T-helper 2 cell (primary cell): ENCODE measurements around the gene MGP.

Experiments used
- DNase-seq, 5 experiments: peaks; one replicate each; pipeline versions ENCODE4 v3.0.0 to v3.0.0-alpha.2; 2012 to 2022
- total RNA-seq, 2 donors: gene quantifications; one replicate each; lab custom pipeline; 2026; lab: John Stamatoyannopoulos, UW

MGP gene
- 0.54 to 0.62 reads per million in 2 donors for total RNA-seq

DNA sequence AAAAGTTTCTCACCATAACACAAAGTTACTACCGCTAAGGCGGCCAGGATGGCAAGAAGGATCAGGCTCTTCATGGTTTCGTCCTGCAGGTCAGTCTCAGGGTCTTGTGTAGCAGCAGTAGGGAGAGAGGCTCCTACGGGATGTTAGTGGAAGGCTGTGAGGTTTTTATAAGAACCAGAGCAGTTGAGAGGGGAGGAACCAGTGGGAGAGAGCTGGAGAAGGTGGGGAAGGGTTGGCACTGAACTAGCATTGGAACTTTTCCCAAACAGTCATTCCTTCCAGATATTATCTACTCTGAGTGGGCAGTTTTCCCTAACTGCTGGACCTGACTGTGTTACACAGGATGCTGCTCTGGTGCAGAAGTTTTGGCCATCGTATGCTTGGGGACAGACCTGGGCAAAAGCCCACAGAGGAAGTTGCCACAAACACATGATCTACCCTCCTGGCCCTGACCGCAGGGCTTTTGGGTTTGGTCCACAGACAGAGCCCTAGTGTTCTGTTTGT is at the start of gene MGP:
Gene MGP (minus strand): TSS at position 137 of the 504 bp plus-strand sequence. CDS start 63 bp downstream, at position 74.
- no peak for DNase-seq

DNA sequence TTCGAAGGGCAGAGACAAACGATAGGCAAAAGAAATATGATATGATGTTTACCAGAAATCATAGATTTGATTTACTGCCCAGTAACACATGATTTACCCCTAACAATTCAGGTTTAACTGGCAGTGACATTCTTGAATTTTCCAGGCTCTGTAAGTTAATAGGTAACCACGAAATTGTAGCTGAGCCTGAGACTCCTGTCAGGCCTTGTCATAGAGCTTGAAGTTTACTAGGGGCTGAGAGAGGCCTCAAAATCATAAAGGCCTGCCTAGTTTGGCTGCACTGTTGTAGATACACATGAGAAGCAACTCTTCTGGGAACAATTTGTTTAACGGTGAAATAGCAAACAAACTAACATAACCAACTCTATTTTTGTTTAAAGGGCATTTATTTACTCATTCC is 49.4 kb upstream of the MGP start:
- DNase-seq = no peak

DNA sequence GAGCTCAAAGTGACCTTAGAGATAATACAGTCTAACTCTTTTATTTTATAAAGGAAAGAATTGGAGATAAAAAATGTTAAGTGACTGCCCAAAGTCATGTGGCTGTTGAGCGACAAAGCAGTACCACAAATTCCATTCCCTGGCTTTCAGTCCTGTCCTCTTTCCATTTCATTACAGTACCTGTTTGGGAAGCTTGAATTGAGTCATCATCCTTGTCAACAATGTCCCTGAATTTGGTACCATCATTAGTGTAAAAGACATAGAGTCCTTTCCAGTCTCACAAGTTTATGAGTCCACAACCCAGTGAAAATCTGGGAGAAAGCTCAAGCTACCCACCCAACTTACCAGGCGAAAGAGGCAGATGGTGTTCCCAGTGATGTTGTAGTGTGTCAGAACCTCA is 48.9 kb upstream of the MGP start:
- no peak for DNase-seq

GRCh38 chr12:14931791-14932560 is 46.3 kb upstream of the MGP start:
- no peak for DNase-seq

DNA sequence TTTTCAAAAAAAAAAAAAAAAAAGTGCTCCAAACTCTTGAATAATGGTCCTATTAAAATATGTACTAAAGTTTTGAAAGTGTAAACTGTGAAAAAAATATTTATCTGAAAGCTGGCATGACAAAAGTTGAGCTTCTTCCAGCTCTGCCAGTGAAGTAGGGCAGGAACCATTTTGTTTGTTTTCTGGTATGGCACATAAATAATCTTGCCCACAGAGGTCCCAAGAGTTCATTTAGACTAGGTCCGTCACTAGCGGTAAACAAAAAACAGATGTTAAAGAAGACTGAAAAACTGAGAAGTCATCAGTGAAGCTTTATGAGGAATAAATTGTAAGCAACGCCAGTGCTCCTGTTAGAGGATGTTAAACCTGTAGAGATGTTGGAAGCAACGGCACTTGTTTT is 45.7 kb upstream of the MGP start:
- no peak for DNase-seq

DNA sequence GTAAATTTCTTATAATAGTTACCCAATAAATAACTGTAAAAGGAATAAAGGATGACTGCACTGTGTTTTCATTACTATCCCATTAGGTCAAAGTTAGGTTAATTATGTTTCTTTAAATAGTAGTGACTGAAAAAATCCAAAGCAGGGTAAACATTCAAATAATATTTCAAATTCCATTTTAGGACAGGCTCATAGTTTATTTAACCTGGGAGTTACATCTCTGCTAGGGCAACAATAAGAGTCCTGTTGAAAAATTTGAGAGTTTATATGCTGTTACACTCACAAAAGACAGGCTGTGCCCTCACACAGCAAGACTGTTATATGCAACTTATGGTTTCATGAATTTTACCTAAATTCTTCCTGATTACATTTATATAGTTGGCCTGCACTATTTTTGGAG is 44.6 kb upstream of the MGP start:
- DNase-seq = no peak

- no peak for DNase-seq
These were observed 43.3 kb upstream of the MGP start for GRCh38 chr12:14928931-14929330.

DNA sequence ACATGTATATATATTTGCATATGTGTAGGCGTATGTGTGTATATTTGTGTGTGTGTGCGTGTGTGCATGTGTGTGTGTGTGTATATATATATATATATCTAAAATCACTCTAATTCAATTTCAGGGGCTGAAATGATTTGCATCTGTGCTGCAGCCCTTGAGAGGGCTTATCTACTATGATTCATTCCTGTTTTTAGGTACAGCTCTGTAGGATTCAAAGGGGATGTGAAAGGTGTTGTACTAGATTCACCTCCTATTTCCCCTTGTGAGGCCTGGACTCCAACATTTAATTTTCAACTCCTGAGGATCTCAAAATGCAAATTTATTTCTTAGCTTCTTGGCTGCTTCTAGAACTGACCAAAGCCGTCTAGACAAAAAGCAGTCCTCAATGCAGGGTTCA is 41.6 kb upstream of the MGP start:
- DNase-seq = no peak

DNA sequence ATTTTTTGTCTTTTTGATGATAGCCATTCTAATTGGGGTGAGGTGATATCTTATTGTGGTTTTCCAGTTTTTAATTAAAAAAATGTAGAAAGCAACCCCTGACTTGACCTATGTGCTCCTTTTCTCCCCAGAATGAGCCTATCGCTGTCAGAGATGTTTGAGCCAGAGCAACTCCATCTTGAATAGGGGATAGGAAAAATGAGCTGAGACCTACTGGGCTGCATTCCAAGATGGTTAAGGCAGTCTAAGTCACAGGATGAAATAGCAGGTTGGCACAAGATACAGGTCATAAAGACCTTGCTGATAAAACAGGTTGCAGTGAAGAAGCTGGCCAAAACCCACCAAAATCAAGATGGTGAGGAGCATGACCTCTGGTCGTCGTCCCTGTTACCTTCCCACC is 38.9 kb upstream of the MGP start:
- DNase-seq = no peak

DNA sequence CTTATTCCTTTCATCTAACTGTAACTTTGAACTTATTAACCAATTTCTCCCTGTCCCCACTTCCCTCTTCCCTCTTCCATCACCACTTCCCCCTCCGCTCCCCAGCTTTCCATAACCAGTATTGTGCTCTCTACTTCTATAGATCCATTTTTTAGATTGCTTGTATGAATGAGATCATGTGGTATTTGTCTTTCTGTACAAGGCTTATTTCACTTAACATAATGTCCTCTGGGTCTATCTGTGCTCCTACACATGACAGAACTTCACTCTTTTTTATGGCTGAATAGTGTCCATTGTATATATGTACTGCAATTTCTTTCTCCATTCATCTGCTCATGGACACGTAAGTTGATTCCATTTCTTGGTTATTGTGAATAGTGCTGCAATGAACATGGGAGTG is 38.3 kb upstream of the MGP start:
- no peak for DNase-seq

DNA sequence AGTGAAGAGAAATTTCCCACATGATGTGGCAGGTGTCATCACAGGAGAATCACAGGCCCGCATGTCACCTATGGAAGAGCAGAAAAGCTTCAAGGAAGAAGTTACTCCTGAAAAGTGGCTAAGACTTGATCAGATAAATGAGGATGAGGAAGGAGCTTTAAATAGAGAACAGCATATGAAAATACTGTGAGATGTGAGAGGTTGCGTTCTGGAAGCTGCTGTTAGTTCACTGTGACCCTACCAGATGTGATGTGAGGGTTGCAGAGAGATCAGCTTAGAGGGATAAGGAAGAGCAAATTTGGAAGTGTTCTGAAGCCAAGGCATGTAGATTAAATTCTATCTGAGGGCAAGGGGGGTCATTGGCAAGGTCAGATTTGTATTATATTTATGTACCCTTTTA is 35.6 kb upstream of the MGP start:
- no peak for DNase-seq

- peak in 1 of 5 experiments; percentile 54 for DNase-seq
These were observed 34.9 kb upstream of the MGP start for GRCh38 chr12:14920475-14921126.

GRCh38 chr12:14919455-14919854 is 33.8 kb upstream of the MGP start:
- DNase-seq = peak in 1 of 5 experiments; percentile 45

- no peak for DNase-seq
These were observed 30.1 kb upstream of the MGP start for GRCh38 chr12:14915736-14916135.

GRCh38 chr12:14913381-14913781 is 27.7 kb upstream of the MGP start:
- no peak for DNase-seq

DNA sequence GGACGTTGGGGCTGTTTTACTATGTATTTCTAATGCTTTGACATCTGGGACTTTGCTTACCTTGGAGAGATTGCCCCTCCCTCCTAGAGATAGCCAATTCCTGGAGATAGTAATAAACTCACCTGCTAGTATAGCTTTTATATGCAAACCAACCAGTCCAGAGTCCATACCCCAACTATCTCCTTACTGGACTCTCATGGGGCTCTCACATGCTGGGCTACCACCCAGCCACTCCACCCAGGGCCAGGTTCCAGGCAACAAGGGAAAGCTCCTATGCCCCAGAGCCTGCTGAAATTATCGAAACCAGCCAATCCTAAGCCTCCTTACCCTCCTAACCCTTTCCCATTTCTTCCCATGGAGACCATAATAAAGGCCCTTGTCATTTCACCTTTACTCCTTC is 25.5 kb upstream of the MGP start:
- DNase-seq = no peak

- DNase-seq = peak in 1 of 5 experiments; percentile 23
These were observed 24.6 kb upstream of the MGP start for GRCh38 chr12:14910090-14910915.

GRCh38 chr12:14907953-14908352 is 22.3 kb upstream of the MGP start:
- DNase-seq = no peak

GRCh38 chr12:14906114-14906513 is 20.5 kb upstream of the MGP start:
- no peak for DNase-seq

GRCh38 chr12:14905269-14906004 is 19.8 kb upstream of the MGP start:
- no peak for DNase-seq

GRCh38 chr12:14904854-14905253 is 19.2 kb upstream of the MGP start:
- no peak for DNase-seq

GRCh38 chr12:14903386-14904098 is 17.9 kb upstream of the MGP start:
- no peak for DNase-seq
